K562 (cell line): ENCODE measurements around the gene CCDC187. TPM values are rescaled to one million over a fixed set of nuclear protein-coding genes. Genes with fewer than 3 reads are reported as not detected.

Experiments
- ATAC-seq: fragments of 200-7000 bp; cut with Tn5 transposase; 3 replicates; pipeline ENCODE4 v1.9.1; 2020; ENCODE audit warnings: moderate library complexity
- BruUV-seq: library from RNA; stranded (reverse); fragments of 400-500 nt; replicated peaks from 2 replicates; lab custom pipeline; 2021; lab: Mats Ljungman, UMichigan
- CTCF ChIA-PET: fragments of 300-600 bp; formaldehyde crosslinking; extraction: SDS; loops from one replicate; lab custom pipeline; 2021; ENCODE audit warnings: low intra/inter-chr PET ratio; lab: Yijun Ruan, JAX
- POLR2A ChIA-PET: fragments of 300-600, 350-650 bp; sonication (Branson Sonifier 250); formaldehyde crosslinking; extraction: SDS; loops from one replicate; lab custom pipeline; 2021; ENCODE audit warnings: antibody characterized with exemption, inconsistent platforms; lab: Yijun Ruan, JAX
- DNase-seq, 4 experiments: peaks; one replicate each; pipeline versions ENCODE4 v3.0.0 to v3.0.0-alpha.2; 2011 to 2018; ENCODE audit warnings: low spot score in 3 of 4, mixed read lengths in 3 of 4; ENCODE audit errors: extremely low read depth in 1 of 4
- FAIRE-seq: peaks from 2 replicates; lab custom pipeline; 2011; peaks lifted over from hg19 to GRCh38; lab: Jason Lieb, UNC
- H2AFZ ChIP-seq: 2 replicates; pipeline ENCODE4 v1.6.0; 2011; ENCODE audit warnings: low read depth, low read length, control low read depth, inconsistent platforms
- H3K27ac ChIP-seq: fragments of 200-600 bp; 3 replicates; pipeline ENCODE4 v1.8.0; 2011; ENCODE audit warnings: low read depth, mild to moderate bottlenecking, control low read depth, inconsistent platforms, low read length, moderate library complexity, mixed read lengths; ENCODE audit errors: extremely low read depth
- H3K27me3 ChIP-seq, 2 experiments: fragments of 300-600 bp in 1 of 2; 2 replicates in 1 of 2; 3 replicates in 1 of 2; pipeline versions ENCODE4 v1.6.0 to v1.8.0; 2011; ENCODE audit warnings: inconsistent platforms in 2 of 2, low read length in 2 of 2, mild to moderate bottlenecking in 1 of 2, mixed read lengths in 1 of 2, moderate library complexity in 1 of 2; ENCODE audit not compliant: control insufficient read depth in 2 of 2, insufficient read depth in 2 of 2
- H3K36me3 ChIP-seq: fragments of 300-600 bp; 3 replicates; pipeline ENCODE4 v1.8.0; 2011; ENCODE audit warnings: mild to moderate bottlenecking, low read length, inconsistent platforms; ENCODE audit not compliant: control insufficient read depth, insufficient read depth
- H3K4me1 ChIP-seq, 2 experiments: fragments of 200-600 bp in 1 of 2; replicated peaks in 1 of 2; 2 replicates in 1 of 2; 3 replicates in 1 of 2; pipeline versions ENCODE4 v1.5.1 to v1.8.0; 2011; ENCODE audit warnings: inconsistent platforms in 2 of 2, low read length in 2 of 2, mild to moderate bottlenecking in 1 of 2, mixed read lengths in 1 of 2, moderate library complexity in 1 of 2; ENCODE audit not compliant: control insufficient read depth in 2 of 2, insufficient read depth in 2 of 2
- H3K4me2 ChIP-seq: 2 replicates; pipeline ENCODE4 v1.6.1; 2011; ENCODE audit warnings: low read length, control low read depth, inconsistent platforms, mixed read lengths; ENCODE audit not compliant: insufficient read depth
- H3K4me3 ChIP-seq: fragments of 200-600 bp; sonication (generic), shearing (Covaris generic); 2 replicates; pipeline ENCODE4 v1.5.1; 2016; ENCODE audit warnings: control low read depth, inconsistent platforms
- H3K79me2 ChIP-seq: fragments of 200-600 bp; 3 replicates; pipeline ENCODE4 v1.8.0; 2011; ENCODE audit warnings: low read length, inconsistent platforms; ENCODE audit not compliant: control insufficient read depth, insufficient read depth
- H3K9ac ChIP-seq, 2 experiments: 2 replicates each; pipeline versions ENCODE4 v1.6.0 to v1.6.1; 2011; ENCODE audit warnings: low read depth in 2 of 2, low read length in 2 of 2, control low read depth in 1 of 2, inconsistent platforms in 1 of 2, mild to moderate bottlenecking in 1 of 2, mixed read lengths in 1 of 2; ENCODE audit not compliant: insufficient read depth in 1 of 2
- H3K9me1 ChIP-seq: one replicate; pipeline ENCODE4 v1.6.0; 2011; ENCODE audit warnings: inconsistent platforms, mild to moderate bottlenecking, low read length, moderate library complexity; ENCODE audit not compliant: control insufficient read depth, insufficient read depth
- H3K9me3 ChIP-seq: replicated peaks from 2 replicates; pipeline ENCODE4 v1.5.1; 2011; ENCODE audit warnings: low read depth, low read length, inconsistent platforms; ENCODE audit not compliant: control insufficient read depth, insufficient read depth
- H4K20me1 ChIP-seq: replicated peaks from 2 replicates; pipeline ENCODE4 v1.6.1; 2011; ENCODE audit warnings: low read length, inconsistent platforms, mixed read lengths; ENCODE audit not compliant: control insufficient read depth, insufficient read depth
- FIP1L1 ChIP-seq: fragments of 200-400 bp; formaldehyde crosslinking; IDR thresholded peaks from 2 replicates; pipeline ENCODE4 v1.6.1; 2018; ENCODE audit warnings: mild to moderate bottlenecking, low read depth, low read length; ENCODE audit not compliant: poor library complexity, severe bottlenecking
- XRCC5 ChIP-seq: fragments of 200-400 bp; formaldehyde crosslinking; IDR thresholded peaks from 2 replicates; pipeline ENCODE4 v1.6.1; 2017; ENCODE audit warnings: low read depth, mild to moderate bottlenecking, low read length
- ZNF263 ChIP-seq: sonication (generic); formaldehyde crosslinking; IDR thresholded peaks from 2 replicates; pipeline ENCODE4 v1.8.0; 2022; ENCODE audit warnings: mild to moderate bottlenecking, missing genetic modification reagents, borderline replicate concordance
- ZNF740 ChIP-seq, 3 experiments: fragments of 200-800 bp in 1 of 3; sonication (Bioruptor generic) in 1 of 3; sonication (generic) in 1 of 3; formaldehyde crosslinking in 1 of 3; IDR thresholded peaks; 2 replicates each; pipeline versions ENCODE4 v1.6.1 to v1.8.0; 2016 to 2022; ENCODE audit warnings: mild to moderate bottlenecking in 2 of 3, missing compliant biosample characterization in 2 of 3, missing genetic modification characterization in 2 of 3, missing genetic modification reagents in 1 of 3
- WGBS: fragments of 100-300 bp; shearing (Covaris generic); methylation state at CpG from one replicate; pipeline ENCODE4 v1.1.6; 2016; ENCODE audit warnings: low coverage, mixed read lengths; ENCODE audit not compliant: insufficient coverage; ENCODE audit errors: missing lambda C conversion rate; 5-methylcytosine and 5-hydroxymethylcytosine counted together
- in situ Hi-C: fragments of 300-500 bp; cut with MboI; formaldehyde crosslinking; loops from 4 replicates; pipeline ENCODE4 v1.15.0; 2018; ENCODE audit warnings: inconsistent platforms, mixed read lengths
- intact Hi-C: fragments of 100-400 bp; cut with micrococcal nuclease; formaldehyde crosslinking; loops from 2 replicates; pipeline ENCODE4 v1.14.2; 2022
- polyA plus RNA-seq, 8 experiments: library from polyadenylated mRNA; depleted of rRNA in 4 of 8; stranded (reverse) in 5 of 8; unstranded in 3 of 8; fragments of >200 nt; fragmentation: Nextera tagmentation in 2 of 8; fragmentation: Illumina TruSeq in 1 of 8; extraction: Ambion mirVana in 2 of 8; extraction: Trizol in 1 of 8; gene quantifications; 2 replicates each; pipeline versions ENCODE4 v1.2.1 to v1.2.3, GENCODE V29; 2011 to 2014; ENCODE audit warnings: inconsistent platforms in 1 of 8, missing spikeins in 1 of 8
- total RNA-seq, 7 experiments: library from RNA; depleted of rRNA in 6 of 7; stranded (reverse); fragments of >200 nt in 6 of 7; fragmentation: Illumina TruSeq in 2 of 7; extraction: Trizol in 2 of 7; gene quantifications; 2 replicates each; pipeline versions ENCODE4 v1.2.1 to v1.2.3, GENCODE V29; 2011 to 2021; ENCODE audit warnings: low replicate concordance in 1 of 7
- TF ChIP-seq, protein P1 (sequence below): fragments of 450-650 bp; IDR thresholded peaks from 2 replicates; pipeline ENCODE4 v1.6.1; 2018; ENCODE audit warnings: mild to moderate bottlenecking, low read depth; ENCODE audit not compliant: partially characterized antibody

CCDC187 gene
- total and polyA plus RNA-seq, 9 of the 15 experiments (the other 6 are each of a cell fraction or from before 2014, with no cell fraction given): not detected

DNA sequence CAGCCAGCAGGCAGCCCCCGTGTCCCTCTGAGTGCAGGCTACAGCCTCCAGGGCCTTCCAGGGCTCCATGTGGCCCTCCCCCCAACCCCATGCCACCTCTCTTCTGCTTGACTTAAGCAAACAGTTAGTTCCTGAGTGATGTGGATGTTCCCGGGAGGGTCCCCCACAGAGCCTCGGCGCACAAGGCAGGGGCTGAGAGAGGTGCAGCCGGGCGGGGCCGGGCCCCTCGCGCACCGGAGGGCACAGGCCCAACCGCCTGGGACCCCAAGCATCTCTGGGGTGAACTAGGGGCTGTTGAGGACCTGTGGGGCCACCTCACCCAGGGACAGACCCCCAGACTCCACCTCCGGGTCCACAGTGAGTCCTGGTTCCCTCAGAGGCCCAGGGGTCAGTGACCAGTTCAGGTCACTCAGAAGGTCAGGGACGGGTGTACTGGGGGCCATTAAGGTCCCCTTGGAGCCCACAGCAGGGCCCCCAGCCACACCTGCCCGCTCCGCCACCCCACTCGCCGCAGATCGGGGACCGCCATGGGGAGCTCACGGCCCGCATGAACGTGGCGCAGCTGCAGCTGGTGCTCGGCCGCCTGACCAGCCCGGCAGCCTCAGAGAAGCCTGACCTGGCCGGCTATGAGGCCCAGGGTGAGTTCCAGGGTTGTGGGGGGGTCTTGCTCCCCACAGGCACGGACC lies 36.6 kb upstream of the CCDC187 start:
- no peaks in the 10 kb centered on the region for H3K79me2 ChIP-seq
- BruUV-seq: no TSS peak
- TF ChIP-seq, protein P1, sequence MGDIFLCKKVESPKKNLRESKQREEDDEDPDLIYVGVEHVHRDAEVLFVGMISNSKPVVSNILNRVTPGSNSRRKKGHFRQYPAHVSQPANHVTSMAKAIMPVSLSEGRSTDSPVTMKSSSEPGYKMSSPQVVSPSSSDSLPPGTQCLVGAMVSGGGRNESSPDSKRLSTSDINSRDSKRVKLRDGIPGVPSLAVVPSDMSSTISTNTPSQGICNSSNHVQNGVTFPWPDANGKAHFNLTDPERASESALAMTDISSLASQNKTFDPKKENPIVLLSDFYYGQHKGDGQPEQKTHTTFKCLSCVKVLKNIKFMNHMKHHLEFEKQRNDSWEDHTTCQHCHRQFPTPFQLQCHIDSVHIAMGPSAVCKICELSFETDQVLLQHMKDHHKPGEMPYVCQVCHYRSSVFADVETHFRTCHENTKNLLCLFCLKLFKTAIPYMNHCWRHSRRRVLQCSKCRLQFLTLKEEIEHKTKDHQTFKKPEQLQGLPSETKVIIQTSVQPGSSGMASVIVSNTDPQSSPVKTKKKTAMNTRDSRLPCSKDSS: no peak
- TF ChIP-seq ZNF263 (CRISPR knock-in tag) (0 out of 2 replicates have a peak, but pooled peaks have one; percentile 22), ZNF740 (CRISPR knock-in tag; IDR thresholded peaks at IDR 0.05) (0 out of 2 replicates have a peak, but pooled peaks have one; percentile 7), ZNF740 (tag; IDR thresholded peaks at IDR 0.05) (no peak), XRCC5 (no peak), FIP1L1 (no peak)
- H3K9ac ChIP-seq: no peak overlapping the region
- FAIRE-seq: no peak
- whole genome bisulfite sequencing: 82% methylated on average over 10 of the region's 28 CpGs
- no peak for DNase-seq
- H2AFZ ChIP-seq: no peak overlapping the region
- in situ Hi-C loops (loop anchor here (25.0 kb wide), 1 partner anchor 297 kb away; no protein-coding TSS in a partner anchor), intact Hi-C loops (no loop called here)
- no peaks in the 10 kb centered on the region for H3K27me3 ChIP-seq
- H3K9me1 ChIP-seq: peaks cover 3% of the 10 kb centered on the region
- no peak overlapping the region for H3K4me2 ChIP-seq
- no peak for ATAC-seq
- H3K4me1 ChIP-seq: peaks cover 10 to 96% of the 10 kb centered on the region in 2 experiments
- ChIA-PET POLR2A (interaction anchor here (0.6 to 1.0 kb wide), 3 partner anchors 18 to 110 kb away, joined by 3 to 4 read pairs (median 3); no protein-coding TSS in a partner anchor), CTCF (interaction anchor here (1.1 to 2.6 kb wide), 3 partner anchors 23 to 61 kb away, joined by 3 to 10 read pairs (median 9); partner anchors contain the start of genes DNLZ and SNAPC4)
- H4K20me1 ChIP-seq: no peaks in the 10 kb centered on the region
- H3K27ac ChIP-seq: no peak overlapping the region
- no peak overlapping the region for H3K4me3 ChIP-seq
- H3K9me3 ChIP-seq: no peaks in the 10 kb centered on the region
- H3K36me3 ChIP-seq: peaks cover 22% of the 10 kb centered on the region; the same call in 1 of the 3 replicates
